SK-N-SH (cell line): ENCODE data around the gene PDE8A.

ENCODE experiments used
- EP300 ChIP-seq, 2 experiments: IDR thresholded peaks; 2 replicates each; pipeline versions ENCODE4 v1.4.0 to v1.6.1; 2012; ENCODE audit warnings: borderline replicate concordance in 1 of 2, low read depth in 1 of 2, low read length in 1 of 2
- FOXJ3 ChIP-seq: sonication (generic); formaldehyde crosslinking; IDR thresholded peaks from 2 replicates; pipeline ENCODE4 v1.5.1; 2020; ENCODE audit warnings: mild to moderate bottlenecking, missing genetic modification reagents
- FOXM1 ChIP-seq: IDR thresholded peaks from 2 replicates; pipeline ENCODE4 v1.4.0; 2012; ENCODE audit warnings: low read depth, mild to moderate bottlenecking
- NFIC ChIP-seq: IDR thresholded peaks from 2 replicates; pipeline ENCODE4 v1.4.0; 2012; ENCODE audit warnings: borderline replicate concordance
- NRF1 ChIP-seq: IDR thresholded peaks from 2 replicates; pipeline ENCODE4 v1.6.1; 2012; ENCODE audit warnings: low read depth, mild to moderate bottlenecking, low read length
- POLR2AphosphoS5 ChIP-seq: IDR thresholded peaks from 2 replicates; pipeline ENCODE4 v1.6.1; 2012; ENCODE audit warnings: low read depth, low read length
- RXRA ChIP-seq: IDR thresholded peaks from 2 replicates; pipeline ENCODE4 v1.4.0; 2012; ENCODE audit warnings: low read depth, mild to moderate bottlenecking, borderline replicate concordance
- TF ChIP-seq, protein P1 (sequence below): IDR thresholded peaks from 2 replicates; pipeline ENCODE4; 2012
- TF ChIP-seq, protein P2 (sequence below): fragments of 200-600 bp; sonication (generic); IDR thresholded peaks from 2 replicates; pipeline ENCODE4 v1.6.1; 2017; ENCODE audit warnings: antibody characterized with exemption, mild to moderate bottlenecking, moderate library complexity
- TF ChIP-seq, protein P3 (sequence below): IDR thresholded peaks from 2 replicates; pipeline ENCODE4 v1.6.1; 2012; ENCODE audit warnings: mild to moderate bottlenecking, low read depth, low read length, moderate library complexity

DNA sequence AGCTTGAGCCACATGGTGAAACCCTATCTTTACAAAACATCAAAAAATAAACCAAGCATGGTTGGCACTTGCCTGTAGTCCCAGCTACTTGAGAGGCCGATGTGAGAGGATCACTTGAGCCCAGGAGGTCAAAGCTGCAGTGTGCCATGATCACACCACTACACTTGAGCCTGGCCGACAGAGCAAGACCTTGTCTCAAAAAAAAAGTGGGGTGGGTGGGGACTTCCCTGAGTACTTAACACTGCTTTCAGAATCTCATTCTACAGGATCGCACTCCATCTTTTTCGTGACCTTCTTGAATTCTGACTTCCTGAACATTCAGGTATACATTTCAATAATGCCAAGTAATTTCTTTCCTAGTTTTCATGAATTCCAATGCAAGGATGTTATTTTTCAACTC, 91.3 kb downstream of the PDE8A start:
- TF ChIP-seq, protein P1, sequence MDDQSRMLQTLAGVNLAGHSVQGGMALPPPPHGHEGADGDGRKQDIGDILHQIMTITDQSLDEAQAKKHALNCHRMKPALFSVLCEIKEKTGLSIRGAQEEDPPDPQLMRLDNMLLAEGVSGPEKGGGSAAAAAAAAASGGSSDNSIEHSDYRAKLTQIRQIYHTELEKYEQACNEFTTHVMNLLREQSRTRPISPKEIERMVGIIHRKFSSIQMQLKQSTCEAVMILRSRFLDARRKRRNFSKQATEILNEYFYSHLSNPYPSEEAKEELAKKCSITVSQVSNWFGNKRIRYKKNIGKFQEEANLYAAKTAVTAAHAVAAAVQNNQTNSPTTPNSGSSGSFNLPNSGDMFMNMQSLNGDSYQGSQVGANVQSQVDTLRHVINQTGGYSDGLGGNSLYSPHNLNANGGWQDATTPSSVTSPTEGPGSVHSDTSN, result no peak
- no peak for TF ChIP-seq FOXJ3
- TF ChIP-seq, protein P2, sequence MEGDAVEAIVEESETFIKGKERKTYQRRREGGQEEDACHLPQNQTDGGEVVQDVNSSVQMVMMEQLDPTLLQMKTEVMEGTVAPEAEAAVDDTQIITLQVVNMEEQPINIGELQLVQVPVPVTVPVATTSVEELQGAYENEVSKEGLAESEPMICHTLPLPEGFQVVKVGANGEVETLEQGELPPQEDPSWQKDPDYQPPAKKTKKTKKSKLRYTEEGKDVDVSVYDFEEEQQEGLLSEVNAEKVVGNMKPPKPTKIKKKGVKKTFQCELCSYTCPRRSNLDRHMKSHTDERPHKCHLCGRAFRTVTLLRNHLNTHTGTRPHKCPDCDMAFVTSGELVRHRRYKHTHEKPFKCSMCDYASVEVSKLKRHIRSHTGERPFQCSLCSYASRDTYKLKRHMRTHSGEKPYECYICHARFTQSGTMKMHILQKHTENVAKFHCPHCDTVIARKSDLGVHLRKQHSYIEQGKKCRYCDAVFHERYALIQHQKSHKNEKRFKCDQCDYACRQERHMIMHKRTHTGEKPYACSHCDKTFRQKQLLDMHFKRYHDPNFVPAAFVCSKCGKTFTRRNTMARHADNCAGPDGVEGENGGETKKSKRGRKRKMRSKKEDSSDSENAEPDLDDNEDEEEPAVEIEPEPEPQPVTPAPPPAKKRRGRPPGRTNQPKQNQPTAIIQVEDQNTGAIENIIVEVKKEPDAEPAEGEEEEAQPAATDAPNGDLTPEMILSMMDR, result no peak
- TF ChIP-seq POLR2AphosphoS5, result no peak
- no peak for TF ChIP-seq NRF1
- TF ChIP-seq FOXM1, result no peak
- no peak for TF ChIP-seq NFIC
- TF ChIP-seq, protein P3, sequence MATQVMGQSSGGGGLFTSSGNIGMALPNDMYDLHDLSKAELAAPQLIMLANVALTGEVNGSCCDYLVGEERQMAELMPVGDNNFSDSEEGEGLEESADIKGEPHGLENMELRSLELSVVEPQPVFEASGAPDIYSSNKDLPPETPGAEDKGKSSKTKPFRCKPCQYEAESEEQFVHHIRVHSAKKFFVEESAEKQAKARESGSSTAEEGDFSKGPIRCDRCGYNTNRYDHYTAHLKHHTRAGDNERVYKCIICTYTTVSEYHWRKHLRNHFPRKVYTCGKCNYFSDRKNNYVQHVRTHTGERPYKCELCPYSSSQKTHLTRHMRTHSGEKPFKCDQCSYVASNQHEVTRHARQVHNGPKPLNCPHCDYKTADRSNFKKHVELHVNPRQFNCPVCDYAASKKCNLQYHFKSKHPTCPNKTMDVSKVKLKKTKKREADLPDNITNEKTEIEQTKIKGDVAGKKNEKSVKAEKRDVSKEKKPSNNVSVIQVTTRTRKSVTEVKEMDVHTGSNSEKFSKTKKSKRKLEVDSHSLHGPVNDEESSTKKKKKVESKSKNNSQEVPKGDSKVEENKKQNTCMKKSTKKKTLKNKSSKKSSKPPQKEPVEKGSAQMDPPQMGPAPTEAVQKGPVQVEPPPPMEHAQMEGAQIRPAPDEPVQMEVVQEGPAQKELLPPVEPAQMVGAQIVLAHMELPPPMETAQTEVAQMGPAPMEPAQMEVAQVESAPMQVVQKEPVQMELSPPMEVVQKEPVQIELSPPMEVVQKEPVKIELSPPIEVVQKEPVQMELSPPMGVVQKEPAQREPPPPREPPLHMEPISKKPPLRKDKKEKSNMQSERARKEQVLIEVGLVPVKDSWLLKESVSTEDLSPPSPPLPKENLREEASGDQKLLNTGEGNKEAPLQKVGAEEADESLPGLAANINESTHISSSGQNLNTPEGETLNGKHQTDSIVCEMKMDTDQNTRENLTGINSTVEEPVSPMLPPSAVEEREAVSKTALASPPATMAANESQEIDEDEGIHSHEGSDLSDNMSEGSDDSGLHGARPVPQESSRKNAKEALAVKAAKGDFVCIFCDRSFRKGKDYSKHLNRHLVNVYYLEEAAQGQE, result no peak
- no peak for TF ChIP-seq EP300 (IDR thresholded peaks at IDR 0.05; ENCODE audit: borderline replicate concordance in 1 of 2, low read depth in 1 of 2, low read length in 1 of 2)
- TF ChIP-seq RXRA, result no peak
